H1 (cell line): ENCODE measurements around the gene METRNL. TPM values are rescaled to one million over a fixed set of nuclear protein-coding genes. Genes with fewer than 3 reads are reported as not detected.

Source experiments
- CTCF ChIA-PET: fragments of 300-600 bp; sonication (Branson Sonifier 250); formaldehyde crosslinking; loops from one replicate; lab custom pipeline; 2021; ENCODE audit not compliant: partially characterized antibody; lab: Charles Lee
- POLR2A ChIA-PET: fragments of 300-600 bp; sonication (Branson Sonifier 250); formaldehyde crosslinking; loops from one replicate; lab custom pipeline; 2021; ENCODE audit warnings: inconsistent platforms; ENCODE audit not compliant: partially characterized antibody; lab: Charles Lee
- DNase-seq, 2 experiments: peaks; one replicate each; pipeline versions ENCODE4 v3.0.0 to v3.0.0-alpha.2; 2010 to 2022; ENCODE audit warnings: low spot score in 2 of 2, low read depth in 1 of 2, mixed read lengths in 1 of 2
- FAIRE-seq: peaks from 2 replicates; lab custom pipeline; 2011; peaks lifted over from hg19 to GRCh38; lab: Jason Lieb, UNC
- H2AFZ ChIP-seq: 2 replicates; pipeline ENCODE4 v1.8.1; 2012; ENCODE audit warnings: low read length, inconsistent platforms
- H2AK5ac ChIP-seq: 2 replicates; pipeline ENCODE4 v1.6.1; 2013; ENCODE audit warnings: low read depth, low read length
- H2BK120ac ChIP-seq: replicated peaks from 2 replicates; pipeline ENCODE3; 2013; ENCODE audit warnings: low read depth, low read length, inconsistent platforms
- H2BK12ac ChIP-seq: 2 replicates; pipeline ENCODE4 v1.6.1; 2013; ENCODE audit warnings: low read depth, low read length
- H2BK15ac ChIP-seq: 2 replicates; pipeline ENCODE4 v1.6.1; 2013; ENCODE audit warnings: low read length
- H2BK20ac ChIP-seq: 2 replicates; pipeline ENCODE4 v1.6.1; 2013; ENCODE audit warnings: low read length
- H2BK5ac ChIP-seq: 2 replicates; pipeline ENCODE4 v1.6.1; 2013; ENCODE audit warnings: low read depth, low read length
- H3K14ac ChIP-seq: 2 replicates; pipeline ENCODE4 v1.6.1; 2013; ENCODE audit warnings: inconsistent platforms; ENCODE audit not compliant: insufficient read length
- H3K18ac ChIP-seq: 2 replicates; pipeline ENCODE4 v1.6.1; 2013; ENCODE audit warnings: low read length; ENCODE audit errors: extremely low read depth
- H3K23ac ChIP-seq: 2 replicates; pipeline ENCODE4 v1.6.1; 2013; ENCODE audit warnings: inconsistent platforms; ENCODE audit not compliant: insufficient read length
- H3K23me2 ChIP-seq: 2 replicates; pipeline ENCODE4 v1.6.1; 2013; ENCODE audit warnings: low read depth, low read length
- H3K27ac ChIP-seq: 2 replicates; pipeline ENCODE4 v1.6.1; 2011; ENCODE audit warnings: low read depth, low read length, inconsistent platforms
- H3K27me3 ChIP-seq, 4 experiments: replicated peaks in 1 of 4; 1 replicate in 1 of 4; 2 replicates in 3 of 4; pipeline versions ENCODE4 v1.6.1 to v1.8.1; 2011 to 2013; ENCODE audit warnings: low read length in 3 of 4, mild to moderate bottlenecking in 3 of 4, inconsistent platforms in 2 of 4, mixed read lengths in 2 of 4, moderate library complexity in 1 of 4; ENCODE audit not compliant: control insufficient read depth in 3 of 4, insufficient read depth in 3 of 4; ENCODE audit errors: extremely low read depth in 1 of 4
- H3K36me3 ChIP-seq, 4 experiments: 2 replicates each; pipeline versions ENCODE4 v1.6.1 to v1.8.1; 2011 to 2013; ENCODE audit warnings: mild to moderate bottlenecking in 4 of 4, low read length in 3 of 4, moderate library complexity in 2 of 4, control low read depth in 1 of 4, inconsistent platforms in 1 of 4; ENCODE audit not compliant: insufficient read depth in 4 of 4, control insufficient read depth in 2 of 4
- H3K4ac ChIP-seq: replicated peaks from 2 replicates; pipeline ENCODE3; 2013; ENCODE audit warnings: low read length, low read depth, mixed read lengths, inconsistent platforms; ENCODE audit not compliant: insufficient read length
- H3K4me1 ChIP-seq, 4 experiments: replicated peaks in 1 of 4; 1 replicate in 1 of 4; 2 replicates in 3 of 4; pipeline versions ENCODE4 v1.6.1 to v1.8.1; 2011 to 2013; ENCODE audit warnings: low read length in 3 of 4, inconsistent platforms in 2 of 4, mixed read lengths in 1 of 4; ENCODE audit not compliant: insufficient read depth in 4 of 4, control insufficient read depth in 3 of 4
- H3K4me2 ChIP-seq, 2 experiments: 2 replicates each; pipeline versions ENCODE4 v1.6.1 to v1.8.1; 2011 to 2013; ENCODE audit warnings: low read depth in 2 of 2, low read length in 2 of 2, control low read depth in 1 of 2, inconsistent platforms in 1 of 2, mild to moderate bottlenecking in 1 of 2; ENCODE audit not compliant: insufficient read depth in 1 of 2
- H3K4me3 ChIP-seq, 4 experiments: fragments of 200-600, 300-600 bp in 1 of 4; sonication (generic), shearing (Covaris generic), sonication (Bioruptor Twin) in 1 of 4; 2 replicates each; pipeline versions ENCODE4 v1.5.1 to v1.8.1; 2011 to 2016; ENCODE audit warnings: low read length in 4 of 4, low read depth in 3 of 4, control low read depth in 2 of 4, inconsistent platforms in 2 of 4, mild to moderate bottlenecking in 2 of 4, mixed read lengths in 1 of 4, moderate library complexity in 1 of 4; ENCODE audit not compliant: insufficient read depth in 2 of 4; ENCODE audit errors: extremely low read depth in 1 of 4
- H3K56ac ChIP-seq: replicated peaks from 2 replicates; pipeline ENCODE3; 2013; ENCODE audit warnings: low read depth, mild to moderate bottlenecking, mixed read lengths, low read length, inconsistent platforms; ENCODE audit not compliant: insufficient read length
- H3K79me1 ChIP-seq: 2 replicates; pipeline ENCODE4 v1.6.1; 2013; ENCODE audit warnings: low read depth, low read length, control low read depth
- H3K79me2 ChIP-seq, 2 experiments: 2 replicates each; pipeline versions ENCODE4 v1.6.1 to v1.8.1; 2012 to 2013; ENCODE audit warnings: low read length in 2 of 2, mild to moderate bottlenecking in 2 of 2, inconsistent platforms in 1 of 2; ENCODE audit not compliant: insufficient read depth in 2 of 2, control insufficient read depth in 1 of 2
- H3K9ac ChIP-seq, 4 experiments: replicated peaks in 1 of 4; 1 replicate in 1 of 4; 2 replicates in 3 of 4; pipeline versions ENCODE4 v1.6.1 to v1.8.1; 2011 to 2013; ENCODE audit warnings: low read depth in 3 of 4, low read length in 3 of 4, control low read depth in 2 of 4, mild to moderate bottlenecking in 2 of 4, moderate library complexity in 2 of 4, inconsistent platforms in 1 of 4; ENCODE audit errors: extremely low read depth in 1 of 4
- H3K9me3 ChIP-seq, 2 experiments: 2 replicates each; pipeline versions ENCODE4 v1.6.1 to v1.8.1; 2012 to 2013; ENCODE audit warnings: mild to moderate bottlenecking in 2 of 2, moderate library complexity in 2 of 2, control low read depth in 1 of 2, inconsistent platforms in 1 of 2, low read depth in 1 of 2, low read length in 1 of 2, mixed read lengths in 1 of 2; ENCODE audit not compliant: insufficient read depth in 2 of 2
- H4K20me1 ChIP-seq, 2 experiments: replicated peaks in 1 of 2; 2 replicates each; pipeline versions ENCODE3 to v1.8.1; 2011 to 2013; ENCODE audit warnings: inconsistent platforms in 2 of 2, low read length in 2 of 2, mild to moderate bottlenecking in 1 of 2; ENCODE audit not compliant: insufficient read depth in 2 of 2, control insufficient read depth in 1 of 2
- H4K5ac ChIP-seq: 2 replicates; pipeline ENCODE4 v1.6.1; 2013; ENCODE audit warnings: low read length, low read depth, mixed read lengths, inconsistent platforms; ENCODE audit not compliant: insufficient read length
- H4K8ac ChIP-seq: 2 replicates; pipeline ENCODE4 v1.8.0; 2013; ENCODE audit warnings: mild to moderate bottlenecking, moderate library complexity, low read length, inconsistent platforms; ENCODE audit not compliant: insufficient read depth; ENCODE audit errors: extremely low read depth
- H4K91ac ChIP-seq: replicated peaks from 2 replicates; pipeline ENCODE3; 2013; ENCODE audit warnings: low read length, mixed read lengths, inconsistent platforms; ENCODE audit not compliant: insufficient read length
- BRCA1 ChIP-seq: IDR thresholded peaks from 2 replicates; pipeline ENCODE4 v1.6.1; 2012; ENCODE audit warnings: low read depth, low read length, improper control_type of control experiment
- GABPA ChIP-seq: IDR thresholded peaks from 2 replicates; pipeline ENCODE4 v1.6.1; 2011; ENCODE audit warnings: mild to moderate bottlenecking, low read length, moderate library complexity, borderline replicate concordance; ENCODE audit not compliant: insufficient read depth
- HDAC2 ChIP-seq, 2 experiments: fragments of 300-600 bp in 1 of 2; sonication (generic) in 1 of 2; IDR thresholded peaks; 2 replicates each; pipeline ENCODE4 v1.6.1; 2011 to 2012; ENCODE audit warnings: low read depth in 2 of 2, low read length in 2 of 2, mild to moderate bottlenecking in 2 of 2, moderate library complexity in 2 of 2, borderline replicate concordance in 1 of 2, inconsistent platforms in 1 of 2
- JUND ChIP-seq: IDR thresholded peaks from 2 replicates; pipeline ENCODE4 v1.6.1; 2011; ENCODE audit warnings: mild to moderate bottlenecking, improper control_type of control experiment, low read length
- PHF8 ChIP-seq: fragments of 200-600 bp; sonication (generic); conservative IDR thresholded peaks from 2 replicates; pipeline ENCODE4 v1.7.1; 2012; ENCODE audit warnings: low read depth, mild to moderate bottlenecking, inconsistent platforms, low read length, moderate library complexity
- POU5F1 ChIP-seq: IDR thresholded peaks from 2 replicates; pipeline ENCODE4 v1.6.1; 2011; ENCODE audit warnings: low read depth, mild to moderate bottlenecking, low read length, moderate library complexity
- TAF1 ChIP-seq: IDR thresholded peaks from 2 replicates; pipeline ENCODE4 v1.6.1; 2011; ENCODE audit warnings: mild to moderate bottlenecking, low read depth, low read length
- TBP ChIP-seq: IDR thresholded peaks from 2 replicates; pipeline ENCODE4 v1.6.1; 2011; ENCODE audit warnings: low read depth, low read length, improper control_type of control experiment
- WGBS, 2 experiments: shearing (Covaris generic) in 1 of 2; methylation state at CpG; one replicate each; pipeline versions ENCODE4 v1.1.6 to v1.1.7; 2013 to 2015; ENCODE audit warnings: low lambda C conversion rate in 2 of 2, mixed read lengths in 2 of 2, inconsistent platforms in 1 of 2, low coverage in 1 of 2, missing lambda C conversion rate in 1 of 2; ENCODE audit not compliant: insufficient replicate concordance in 2 of 2, insufficient coverage in 1 of 2, insufficient read length in 1 of 2; ENCODE audit errors: extremely low coverage in 1 of 2, missing lambda C conversion rate in 1 of 2; 5-methylcytosine and 5-hydroxymethylcytosine counted together
- polyA plus RNA-seq, 7 experiments: library from polyadenylated mRNA; depleted of rRNA in 3 of 7; stranded (reverse) in 5 of 7; unstranded in 2 of 7; fragments of >200 nt in 5 of 7; fragments of 200-250 nt in 2 of 7; gene quantifications; 1 replicate in 5 of 7; 2 replicates in 1 of 7; 4 replicates in 1 of 7; pipeline versions ENCODE4 v1.2.1 to v1.2.3, GENCODE V29; 2011 to 2013; ENCODE audit warnings: missing spikeins in 2 of 7, mixed read lengths in 2 of 7
- total RNA-seq: library from RNA; stranded (reverse); fragmentation: NEBNext Ultra II Directional; extraction: Animal tissue kit (Norgen Biotek cat#: 25700); gene quantifications from 2 replicates; pipeline ENCODE4 v1.2.1, GENCODE V29; 2021
- TF ChIP-seq, protein P1 (sequence below): IDR thresholded peaks from 2 replicates; pipeline ENCODE4 v1.6.1; 2012; ENCODE audit warnings: inconsistent platforms
- TF ChIP-seq, protein P2 (sequence below): IDR thresholded peaks from 2 replicates; pipeline ENCODE4 v1.6.1; 2012; ENCODE audit warnings: inconsistent platforms

Gene METRNL
- total and polyA plus RNA-seq, 2 of the 8 experiments (the other 6 are each of a cell fraction or from before 2014, with no cell fraction given) = 13.9 to 14.2 TPM

DNA sequence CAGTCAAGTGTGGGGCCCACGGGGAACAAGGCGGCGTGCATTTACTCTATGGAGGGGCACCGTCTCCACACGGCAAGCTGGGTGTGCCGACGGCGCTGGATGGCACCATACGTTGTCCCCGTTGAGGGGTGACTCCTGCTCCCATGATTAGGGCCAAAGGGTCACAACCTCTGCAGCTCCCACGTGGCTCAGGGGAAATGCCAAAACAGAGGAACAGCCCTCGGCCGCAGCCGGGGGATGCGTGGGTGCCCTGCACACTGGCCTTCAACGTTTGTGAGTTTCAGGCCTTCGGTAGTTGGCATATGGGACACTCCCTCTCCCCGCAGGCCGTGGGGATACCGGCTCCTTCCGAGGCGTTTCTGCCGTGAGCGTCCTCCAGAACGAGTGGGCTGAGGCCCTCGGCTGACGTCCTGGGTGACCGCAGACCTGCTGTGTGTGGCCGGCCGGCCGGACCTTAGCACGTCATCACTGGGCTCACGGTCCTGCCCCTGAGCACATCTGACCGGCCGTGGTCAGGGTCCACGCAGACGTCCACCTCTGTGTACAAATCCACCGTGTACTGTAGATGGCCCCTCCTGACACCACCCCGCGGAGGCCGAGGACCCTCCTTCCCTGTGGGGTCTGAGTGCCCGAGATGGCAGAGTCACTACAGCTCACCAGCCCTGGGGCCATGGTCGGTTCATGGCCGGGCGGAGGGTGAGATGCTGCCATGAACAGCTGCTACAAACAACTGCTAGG lies 4.8 kb upstream of the METRNL start:
- Histone ChIP-seq H2AK5ac (no peak overlapping the region; the same call in 1 of the 2 replicates), H3K23ac (no peak overlapping the region), H4K5ac (no peak overlapping the region), H3K27me3 (peaks cover 11 to 25% (median 24%) of the 10 kb centered on the region in 4 experiments), H3K79me1 (no peaks in the 10 kb centered on the region), H3K56ac (no peak overlapping the region), H3K36me3 (no peaks in the 10 kb centered on the region), H3K27ac (no peak overlapping the region), H3K79me2 (no peaks in the 10 kb centered on the region), H4K8ac (no peak overlapping the region), H2BK15ac (no peak overlapping the region), H2AFZ (no peak overlapping the region), H3K18ac (no peak overlapping the region), H3K14ac (no peak overlapping the region), H3K4ac (no peak overlapping the region), H3K9me3 (no peaks in the 10 kb centered on the region), H3K9ac (no peak overlapping the region), H3K23me2 (peaks cover 5% of the 10 kb centered on the region; the same call in 1 of the 2 replicates), H4K91ac (no peak overlapping the region), H3K4me3 (no peak overlapping the region), H2BK5ac (no peak overlapping the region), H2BK20ac (no peak overlapping the region), H2BK120ac (no peak overlapping the region), H4K20me1 (peaks cover 0 to 6% of the 10 kb centered on the region in 2 experiments), H3K4me1 (peaks cover 3 to 6% (median 3%) of the 10 kb centered on the region in 4 experiments; a peak in 6 of 7 replicates), H2BK12ac (no peak overlapping the region), H3K4me2 (no peak overlapping the region)
- FAIRE-seq (no peak), DNase-seq (no peak)
- 91% methylated on average over 43 of the region's 45 CpGs; no CpG with 5 or more reads in 1 of the 2 experiments for WGBS, 2 experiments
- CTCF ChIA-PET = interaction anchor here (1.0 to 2.5 kb wide), 4 partner anchors 11 to 293 kb away, joined by 3 to 12 read pairs (median 6); no protein-coding TSS in a partner anchor
- POLR2A ChIA-PET = no interaction called here
- TF ChIP-seq HDAC2 (IDR thresholded peaks at IDR 0.05; ENCODE audit: borderline replicate concordance in 1 of 2, low read depth in 2 of 2, low read length in 2 of 2) (no peak), BRCA1 (no peak), GABPA (no peak), TAF1 (no peak), PHF8 (no peak), JUND (no peak), TBP (no peak), POU5F1 (no peak)
- TF ChIP-seq, protein P1, sequence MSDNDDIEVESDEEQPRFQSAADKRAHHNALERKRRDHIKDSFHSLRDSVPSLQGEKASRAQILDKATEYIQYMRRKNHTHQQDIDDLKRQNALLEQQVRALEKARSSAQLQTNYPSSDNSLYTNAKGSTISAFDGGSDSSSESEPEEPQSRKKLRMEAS = no peak
- TF ChIP-seq, protein P2, sequence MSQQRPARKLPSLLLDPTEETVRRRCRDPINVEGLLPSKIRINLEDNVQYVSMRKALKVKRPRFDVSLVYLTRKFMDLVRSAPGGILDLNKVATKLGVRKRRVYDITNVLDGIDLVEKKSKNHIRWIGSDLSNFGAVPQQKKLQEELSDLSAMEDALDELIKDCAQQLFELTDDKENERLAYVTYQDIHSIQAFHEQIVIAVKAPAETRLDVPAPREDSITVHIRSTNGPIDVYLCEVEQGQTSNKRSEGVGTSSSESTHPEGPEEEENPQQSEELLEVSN = no peak
